ENCODE data around the gene TFEB. TPM values are rescaled to one million over a fixed set of nuclear protein-coding genes. Genes with fewer than 3 reads are reported as not detected.

TFEB gene
- total and polyA plus RNA-seq, 4 donors, result 1.1 to 6.2 (median 3.8) TPM

DNA sequence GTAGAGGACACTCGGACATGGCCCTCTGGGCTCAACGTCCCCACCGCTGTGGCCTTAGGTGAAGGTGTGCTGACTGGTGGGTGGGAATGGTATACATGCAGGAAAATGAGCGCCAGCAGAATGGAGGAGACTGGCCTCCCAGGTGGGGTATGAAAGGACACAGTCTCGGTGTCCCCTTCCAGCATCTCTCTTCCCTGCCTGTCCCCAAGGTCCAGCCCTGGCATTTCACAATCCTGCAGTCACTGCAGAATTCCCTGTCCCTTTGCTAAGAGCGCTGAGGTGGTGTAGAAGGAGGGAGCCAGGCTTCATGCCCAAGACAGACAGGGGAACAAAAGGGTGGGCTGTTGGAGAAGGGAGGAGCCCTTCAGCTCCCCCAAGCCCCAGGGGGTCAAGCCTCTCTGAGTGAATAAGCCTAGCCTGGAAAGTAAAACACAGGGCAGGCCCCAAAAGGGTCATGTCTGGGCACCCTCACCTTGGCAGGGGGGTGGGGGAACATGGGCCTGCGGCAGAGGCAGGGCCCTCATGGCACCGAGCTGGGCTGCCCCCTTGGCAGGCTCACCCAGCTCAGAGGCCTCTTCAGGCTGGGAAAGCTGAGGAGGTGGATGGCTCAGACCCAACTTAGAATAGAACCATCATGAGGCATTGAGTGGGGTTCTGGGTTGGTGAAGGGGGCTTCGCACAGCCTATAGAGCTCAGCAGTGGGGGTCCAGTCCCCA, 23.9 kb downstream of the TFEB start:
- DNase-seq (ENCODE audit: low spot score), result no peak
- no peaks in the 10 kb centered on the region for H3K36me3 ChIP-seq (ENCODE audit: control insufficient read depth in 4 of 4, insufficient read depth in 3 of 4, low read depth in 1 of 4, low read length in 3 of 4)
- no peaks in the 10 kb centered on the region for H3K9me3 ChIP-seq (ENCODE audit: control insufficient read depth in 4 of 4, low read length in 3 of 4)
- no peaks in the 10 kb centered on the region for H3K27me3 ChIP-seq (ENCODE audit: control insufficient read depth in 4 of 4, insufficient read depth in 4 of 4, low read length in 3 of 4)
- no peak overlapping the region for H3K4me3 ChIP-seq (ENCODE audit: low read depth in 1 of 3, low read length in 3 of 3)
- no peak overlapping the region for H3K9ac ChIP-seq (ENCODE audit: low read depth in 1 of 2, low read length in 2 of 2)
- WGBS, result 98% methylated on average over 9 of the region's 9 CpGs
- H3K27ac ChIP-seq (ENCODE audit: low read depth in 1 of 2, low read length in 2 of 2), result no peak overlapping the region
- H3K4me1 ChIP-seq (ENCODE audit: control insufficient read depth in 4 of 4, insufficient read depth in 4 of 4, low read length in 3 of 4), result peaks cover 4 to 19% (median 17%) of the 10 kb centered on the region in 4 donors
- no peak for TF ChIP-seq EGR1 (IDR thresholded peaks at IDR 0.05; ENCODE audit: low read depth in 2 of 2)
- TF ChIP-seq JUND (IDR thresholded peaks at IDR 0.05), result no peak
- TF ChIP-seq HNF4G (IDR thresholded peaks at IDR 0.05), result no peak
- no peak for TF ChIP-seq FOXA2 (IDR thresholded peaks at IDR 0.05)
- TF ChIP-seq YY1 (IDR thresholded peaks at IDR 0.05), result no peak
- no peak for TF ChIP-seq HNF4A (conservative IDR thresholded peaks at IDR 0.05)
- TF ChIP-seq RAD21 (IDR thresholded peaks at IDR 0.05), result no peak
- no peak for TF ChIP-seq TAF1 (conservative IDR thresholded peaks at IDR 0.05)
- TF ChIP-seq NR2F2 (IDR thresholded peaks at IDR 0.05), result no peak
- TF ChIP-seq FOXA1 (IDR thresholded peaks at IDR 0.05), result no peak
- TF ChIP-seq, protein P1, sequence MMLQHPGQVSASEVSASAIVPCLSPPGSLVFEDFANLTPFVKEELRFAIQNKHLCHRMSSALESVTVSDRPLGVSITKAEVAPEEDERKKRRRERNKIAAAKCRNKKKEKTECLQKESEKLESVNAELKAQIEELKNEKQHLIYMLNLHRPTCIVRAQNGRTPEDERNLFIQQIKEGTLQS (IDR thresholded peaks at IDR 0.05), result no peak
- no peak for TF ChIP-seq GABPA (IDR thresholded peaks at IDR 0.05 in 1 of 2, conservative IDR thresholded peaks at IDR 0.05 in 1 of 2)
- TF ChIP-seq, protein P2, sequence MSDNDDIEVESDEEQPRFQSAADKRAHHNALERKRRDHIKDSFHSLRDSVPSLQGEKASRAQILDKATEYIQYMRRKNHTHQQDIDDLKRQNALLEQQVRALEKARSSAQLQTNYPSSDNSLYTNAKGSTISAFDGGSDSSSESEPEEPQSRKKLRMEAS (IDR thresholded peaks at IDR 0.05), result no peak

DNA sequence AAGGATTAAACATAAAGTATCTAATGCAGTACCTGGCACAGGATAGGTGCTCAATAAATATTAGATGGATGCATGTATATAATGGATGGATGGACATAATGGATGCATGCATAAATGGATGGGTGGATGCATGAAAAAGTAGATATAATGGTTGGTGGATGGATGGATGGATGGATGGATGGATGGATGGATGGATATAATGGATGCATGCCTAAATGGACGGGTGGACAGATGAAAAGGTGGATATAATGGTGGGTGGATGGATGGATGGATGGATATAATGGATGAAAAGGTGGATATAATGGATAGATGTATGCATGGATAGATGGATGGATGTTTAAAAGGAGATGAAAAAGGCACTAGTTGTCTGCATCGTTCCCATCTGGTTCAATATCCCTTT, 26.0 kb downstream of the TFEB start:
- no peak for DNase-seq (ENCODE audit: low spot score)
- no peaks in the 10 kb centered on the region for H3K36me3 ChIP-seq (ENCODE audit: control insufficient read depth in 4 of 4, insufficient read depth in 3 of 4, low read depth in 1 of 4, low read length in 3 of 4)

More for the DNA sequence above, 26.0 kb downstream of the TFEB start:
- TF ChIP-seq, protein P3, sequence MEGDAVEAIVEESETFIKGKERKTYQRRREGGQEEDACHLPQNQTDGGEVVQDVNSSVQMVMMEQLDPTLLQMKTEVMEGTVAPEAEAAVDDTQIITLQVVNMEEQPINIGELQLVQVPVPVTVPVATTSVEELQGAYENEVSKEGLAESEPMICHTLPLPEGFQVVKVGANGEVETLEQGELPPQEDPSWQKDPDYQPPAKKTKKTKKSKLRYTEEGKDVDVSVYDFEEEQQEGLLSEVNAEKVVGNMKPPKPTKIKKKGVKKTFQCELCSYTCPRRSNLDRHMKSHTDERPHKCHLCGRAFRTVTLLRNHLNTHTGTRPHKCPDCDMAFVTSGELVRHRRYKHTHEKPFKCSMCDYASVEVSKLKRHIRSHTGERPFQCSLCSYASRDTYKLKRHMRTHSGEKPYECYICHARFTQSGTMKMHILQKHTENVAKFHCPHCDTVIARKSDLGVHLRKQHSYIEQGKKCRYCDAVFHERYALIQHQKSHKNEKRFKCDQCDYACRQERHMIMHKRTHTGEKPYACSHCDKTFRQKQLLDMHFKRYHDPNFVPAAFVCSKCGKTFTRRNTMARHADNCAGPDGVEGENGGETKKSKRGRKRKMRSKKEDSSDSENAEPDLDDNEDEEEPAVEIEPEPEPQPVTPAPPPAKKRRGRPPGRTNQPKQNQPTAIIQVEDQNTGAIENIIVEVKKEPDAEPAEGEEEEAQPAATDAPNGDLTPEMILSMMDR (IDR thresholded peaks at IDR 0.05; ENCODE audit: low read depth, low read length, missing input control), result no peak
- TF ChIP-seq, protein P2 (IDR thresholded peaks at IDR 0.05), result no peak
- TF ChIP-seq, protein P1 (IDR thresholded peaks at IDR 0.05), result no peak
- TF ChIP-seq GABPA (IDR thresholded peaks at IDR 0.05 in 1 of 2, conservative IDR thresholded peaks at IDR 0.05 in 1 of 2) (no peak), YY1 (IDR thresholded peaks at IDR 0.05) (no peak), TAF1 (conservative IDR thresholded peaks at IDR 0.05) (no peak), FOXA1 (IDR thresholded peaks at IDR 0.05) (no peak), RAD21 (IDR thresholded peaks at IDR 0.05) (no peak), JUND (IDR thresholded peaks at IDR 0.05) (no peak), HNF4G (IDR thresholded peaks at IDR 0.05) (no peak), RXRA (IDR thresholded peaks at IDR 0.05) (no peak), SP1 (IDR thresholded peaks at IDR 0.05) (no peak), HNF4A (conservative IDR thresholded peaks at IDR 0.05) (no peak), FOXA2 (IDR thresholded peaks at IDR 0.05) (no peak), NR2F2 (IDR thresholded peaks at IDR 0.05) (no peak), EGR1 (IDR thresholded peaks at IDR 0.05; ENCODE audit: low read depth in 2 of 2) (no peak)
- TF ChIP-seq, protein P4, sequence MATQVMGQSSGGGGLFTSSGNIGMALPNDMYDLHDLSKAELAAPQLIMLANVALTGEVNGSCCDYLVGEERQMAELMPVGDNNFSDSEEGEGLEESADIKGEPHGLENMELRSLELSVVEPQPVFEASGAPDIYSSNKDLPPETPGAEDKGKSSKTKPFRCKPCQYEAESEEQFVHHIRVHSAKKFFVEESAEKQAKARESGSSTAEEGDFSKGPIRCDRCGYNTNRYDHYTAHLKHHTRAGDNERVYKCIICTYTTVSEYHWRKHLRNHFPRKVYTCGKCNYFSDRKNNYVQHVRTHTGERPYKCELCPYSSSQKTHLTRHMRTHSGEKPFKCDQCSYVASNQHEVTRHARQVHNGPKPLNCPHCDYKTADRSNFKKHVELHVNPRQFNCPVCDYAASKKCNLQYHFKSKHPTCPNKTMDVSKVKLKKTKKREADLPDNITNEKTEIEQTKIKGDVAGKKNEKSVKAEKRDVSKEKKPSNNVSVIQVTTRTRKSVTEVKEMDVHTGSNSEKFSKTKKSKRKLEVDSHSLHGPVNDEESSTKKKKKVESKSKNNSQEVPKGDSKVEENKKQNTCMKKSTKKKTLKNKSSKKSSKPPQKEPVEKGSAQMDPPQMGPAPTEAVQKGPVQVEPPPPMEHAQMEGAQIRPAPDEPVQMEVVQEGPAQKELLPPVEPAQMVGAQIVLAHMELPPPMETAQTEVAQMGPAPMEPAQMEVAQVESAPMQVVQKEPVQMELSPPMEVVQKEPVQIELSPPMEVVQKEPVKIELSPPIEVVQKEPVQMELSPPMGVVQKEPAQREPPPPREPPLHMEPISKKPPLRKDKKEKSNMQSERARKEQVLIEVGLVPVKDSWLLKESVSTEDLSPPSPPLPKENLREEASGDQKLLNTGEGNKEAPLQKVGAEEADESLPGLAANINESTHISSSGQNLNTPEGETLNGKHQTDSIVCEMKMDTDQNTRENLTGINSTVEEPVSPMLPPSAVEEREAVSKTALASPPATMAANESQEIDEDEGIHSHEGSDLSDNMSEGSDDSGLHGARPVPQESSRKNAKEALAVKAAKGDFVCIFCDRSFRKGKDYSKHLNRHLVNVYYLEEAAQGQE (IDR thresholded peaks at IDR 0.05), result no peak
- TF ChIP-seq, protein P5, sequence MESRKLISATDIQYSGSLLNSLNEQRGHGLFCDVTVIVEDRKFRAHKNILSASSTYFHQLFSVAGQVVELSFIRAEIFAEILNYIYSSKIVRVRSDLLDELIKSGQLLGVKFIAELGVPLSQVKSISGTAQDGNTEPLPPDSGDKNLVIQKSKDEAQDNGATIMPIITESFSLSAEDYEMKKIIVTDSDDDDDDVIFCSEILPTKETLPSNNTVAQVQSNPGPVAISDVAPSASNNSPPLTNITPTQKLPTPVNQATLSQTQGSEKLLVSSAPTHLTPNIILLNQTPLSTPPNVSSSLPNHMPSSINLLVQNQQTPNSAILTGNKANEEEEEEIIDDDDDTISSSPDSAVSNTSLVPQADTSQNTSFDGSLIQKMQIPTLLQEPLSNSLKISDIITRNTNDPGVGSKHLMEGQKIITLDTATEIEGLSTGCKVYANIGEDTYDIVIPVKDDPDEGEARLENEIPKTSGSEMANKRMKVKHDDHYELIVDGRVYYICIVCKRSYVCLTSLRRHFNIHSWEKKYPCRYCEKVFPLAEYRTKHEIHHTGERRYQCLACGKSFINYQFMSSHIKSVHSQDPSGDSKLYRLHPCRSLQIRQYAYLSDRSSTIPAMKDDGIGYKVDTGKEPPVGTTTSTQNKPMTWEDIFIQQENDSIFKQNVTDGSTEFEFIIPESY (IDR thresholded peaks at IDR 0.05), result no peak
- 94% methylated on average over 2 of the region's 2 CpGs for WGBS
- no peak overlapping the region for H3K4me3 ChIP-seq (ENCODE audit: low read depth in 1 of 3, low read length in 3 of 3)
- no peaks in the 10 kb centered on the region for H3K9me3 ChIP-seq (ENCODE audit: control insufficient read depth in 4 of 4, low read length in 3 of 4)
- no peak overlapping the region for H3K27ac ChIP-seq (ENCODE audit: low read depth in 1 of 2, low read length in 2 of 2)
- H3K4me1 ChIP-seq (ENCODE audit: control insufficient read depth in 4 of 4, insufficient read depth in 4 of 4, low read length in 3 of 4), result peaks cover 4 to 19% (median 17%) of the 10 kb centered on the region in 4 donors
- no peaks in the 10 kb centered on the region for H3K27me3 ChIP-seq (ENCODE audit: control insufficient read depth in 4 of 4, insufficient read depth in 4 of 4, low read length in 3 of 4)
- H3K9ac ChIP-seq (ENCODE audit: low read depth in 1 of 2, low read length in 2 of 2), result no peak overlapping the region

Data from liver (tissue), 9 donors.